ENCODE data around the gene C14orf119. TPM values are rescaled to one million over a fixed set of nuclear protein-coding genes. Genes with fewer than 3 reads are reported as not detected.

Gene C14orf119
- total RNA-seq, 1 donor from 2014 or later: 22.4 TPM

GRCh38 chr14:23076785-23077408 lies 18.4 kb upstream of the C14orf119 start:
- DNase-seq (ENCODE audit: missing footprints) (no peak), ATAC-seq (no peak)
- intact Hi-C loops (cut with DNase I): loop anchor here (2.0 kb wide), 1 partner anchor 18 kb away; the partner anchor contains the start of genes ACIN1 and C14orf119

GRCh38 chr14:23077962-23078361 lies 17.3 kb upstream of the C14orf119 start:
- DNase-seq (ENCODE audit: missing footprints) (no peak), ATAC-seq (no peak)
- intact Hi-C loops (cut with DNase I): loop anchor here (2.0 kb wide), 1 partner anchor 17 kb away; the partner anchor contains the start of genes ACIN1 and C14orf119

- intact Hi-C loops (cut with DNase I): no loop called here
- DNase-seq (ENCODE audit: missing footprints): no peak
- peak; percentile 79 for ATAC-seq
Measured at GRCh38 chr14:23078692-23079116, 16.6 kb upstream of the C14orf119 start.

GRCh38 chr14:23079716-23080115 lies 15.6 kb upstream of the C14orf119 start:
- intact Hi-C loops (cut with DNase I): no loop called here
- DNase-seq (ENCODE audit: missing footprints) (no peak), ATAC-seq (no peak)

GRCh38 chr14:23080474-23080873 lies 14.8 kb upstream of the C14orf119 start:
- intact Hi-C loops (cut with DNase I): no loop called here

GRCh38 chr14:23085458-23085857 lies 9.8 kb upstream of the C14orf119 start:
- ATAC-seq (no peak), DNase-seq (ENCODE audit: missing footprints) (no peak)
- intact Hi-C loops (cut with DNase I): no loop called here

More at GRCh38 chr14:23080474-23080873, 14.8 kb upstream of the C14orf119 start:
- DNase-seq (ENCODE audit: missing footprints): no peak
- no peak for ATAC-seq

- ATAC-seq (no peak), DNase-seq (ENCODE audit: missing footprints) (no peak)
- intact Hi-C loops (cut with DNase I): no loop called here
Measured at GRCh38 chr14:23086565-23086964, 8.7 kb upstream of the C14orf119 start.

GRCh38 chr14:23089498-23090253 lies 5.6 kb upstream of the C14orf119 start:
- DNase-seq (ENCODE audit: missing footprints) (no peak), ATAC-seq (no peak)
- intact Hi-C loops (cut with DNase I): no loop called here

- intact Hi-C loops (cut with DNase I): no loop called here
- DNase-seq (ENCODE audit: missing footprints): no peak
- no peak for ATAC-seq
Measured at GRCh38 chr14:23090254-23090636, 5.1 kb upstream of the C14orf119 start.

- DNase-seq (ENCODE audit: missing footprints) (no peak), ATAC-seq (no peak)
- intact Hi-C loops (cut with DNase I): no loop called here
Measured at GRCh38 chr14:23091294-23092225, 3.7 kb upstream of the C14orf119 start.

GRCh38 chr14:23093104-23093503 lies 2.2 kb upstream of the C14orf119 start:
- intact Hi-C loops (cut with DNase I): no loop called here
- ATAC-seq (no peak), DNase-seq (ENCODE audit: missing footprints) (no peak)

- DNase-seq (ENCODE audit: missing footprints): no peak
- intact Hi-C loops (cut with DNase I): no loop called here
- no peak for ATAC-seq
Measured at GRCh38 chr14:23093526-23093925, 1.8 kb upstream of the C14orf119 start.

GRCh38 chr14:23093991-23094665 lies 1.2 kb upstream of the C14orf119 start:
- intact Hi-C loops (cut with DNase I): loop anchor here (2.0 kb wide), 1 partner anchor 17 kb away; no protein-coding TSS in a partner anchor
- ATAC-seq: no peak
- no peak for DNase-seq (ENCODE audit: missing footprints)

- DNase-seq (ENCODE audit: missing footprints) (peak; percentile 99), ATAC-seq (peak; percentile 63)
- intact Hi-C loops (cut with DNase I): loop anchor here (2.0 kb wide), 1 partner anchor 18 kb away; no protein-coding TSS in a partner anchor
Measured at GRCh38 chr14:23094666-23095195, 574 bp upstream of the C14orf119 start, which contains the start of gene ACIN1. TSS of gene ACIN1 (minus strand) at chr14:23095136. CDS start at chr14:23095112, 24 bp downstream.

GRCh38 chr14:23097786-23098185 lies 2.5 kb downstream of the C14orf119 start:
- intact Hi-C loops (cut with DNase I): no loop called here
- DNase-seq (ENCODE audit: missing footprints) (no peak), ATAC-seq (no peak)

GRCh38 chr14:23099212-23099861 lies 4.0 kb downstream of the C14orf119 start:
- DNase-seq (ENCODE audit: missing footprints) (no peak), ATAC-seq (no peak)
- intact Hi-C loops (cut with DNase I): no loop called here

- ATAC-seq: no peak
Measured at GRCh38 chr14:23101213-23101970, 6.1 kb downstream of the C14orf119 start.

More at GRCh38 chr14:23101213-23101970, 6.1 kb downstream of the C14orf119 start:
- DNase-seq (ENCODE audit: missing footprints): no peak
- intact Hi-C loops (cut with DNase I): loop anchor here (5.0 kb wide), 1 partner anchor 39 kb away; no protein-coding TSS in a partner anchor
